HepG2 (cell line): ENCODE measurements around the gene FRMD1. TPM values are rescaled to one million over a fixed set of nuclear protein-coding genes. Genes with fewer than 3 reads are reported as not detected.

Experiments used
- ATF5 ChIP-seq: sonication (generic); formaldehyde crosslinking; IDR thresholded peaks from 2 replicates; pipeline ENCODE4 v1.4.0; 2020; ENCODE audit warnings: mild to moderate bottlenecking, low read depth, missing genetic modification reagents
- ATRX ChIP-seq: sonication (generic); formaldehyde crosslinking; IDR thresholded peaks from 2 replicates; pipeline ENCODE4 v1.4.0; 2020; ENCODE audit warnings: missing genetic modification reagents, borderline replicate concordance
- CBX5 ChIP-seq: sonication (generic); formaldehyde crosslinking; IDR thresholded peaks from 2 replicates; pipeline ENCODE4 v1.4.0; 2020; ENCODE audit warnings: missing genetic modification reagents, borderline replicate concordance
- CEBPG ChIP-seq: IDR thresholded peaks from 2 replicates; pipeline ENCODE4 v1.6.1; 2016
- FOXO1 ChIP-seq: sonication (generic); formaldehyde crosslinking; IDR thresholded peaks from 2 replicates; pipeline ENCODE4 v1.4.0; 2020; ENCODE audit warnings: missing genetic modification reagents
- HOMEZ ChIP-seq: IDR thresholded peaks from 2 replicates; pipeline ENCODE4 v1.6.1; 2016; ENCODE audit warnings: low read depth
- KMT2A ChIP-seq: sonication (generic); formaldehyde crosslinking; IDR thresholded peaks from 2 replicates; pipeline ENCODE4 v1.4.0; 2020; ENCODE audit warnings: missing genetic modification reagents
- ONECUT2 ChIP-seq: sonication (generic); formaldehyde crosslinking; IDR thresholded peaks from 2 replicates; pipeline ENCODE4 v1.4.0; 2020; ENCODE audit warnings: missing genetic modification reagents
- SIN3A ChIP-seq: IDR thresholded peaks from 2 replicates; pipeline ENCODE4 v1.6.1; 2011; ENCODE audit warnings: low read depth, mild to moderate bottlenecking, control low read depth, low read length, borderline replicate concordance
- SOX13 ChIP-seq, 3 experiments: fragments of 450-650 bp in 1 of 3; sonication (generic) in 1 of 3; formaldehyde crosslinking in 1 of 3; IDR thresholded peaks in 2 of 3; conservative IDR thresholded peaks in 1 of 3; 2 replicates each; pipeline versions ENCODE4 v1.5.0 to v1.6.1; 2016 to 2020; ENCODE audit warnings: antibody characterized with exemption in 1 of 3, mild to moderate bottlenecking in 1 of 3, missing compliant biosample characterization in 1 of 3, missing genetic modification reagents in 1 of 3, moderate library complexity in 1 of 3
- STAG1 ChIP-seq: sonication (generic); formaldehyde crosslinking; IDR thresholded peaks from 2 replicates; pipeline ENCODE4 v1.4.0; 2020; ENCODE audit warnings: missing genetic modification reagents
- TBP ChIP-seq: sonication (generic); formaldehyde crosslinking; IDR thresholded peaks from 2 replicates; pipeline ENCODE4 v1.5.0; 2020; ENCODE audit warnings: missing genetic modification reagents
- ZFP36L1 ChIP-seq: sonication (generic); formaldehyde crosslinking; IDR thresholded peaks from 2 replicates; pipeline ENCODE4 v1.8.0; 2022; ENCODE audit warnings: mild to moderate bottlenecking, missing genetic modification reagents, moderate library complexity
- ZMYM3 ChIP-seq: sonication (generic); formaldehyde crosslinking; IDR thresholded peaks from 2 replicates; pipeline ENCODE4 v1.5.1; 2020; ENCODE audit warnings: mild to moderate bottlenecking, missing genetic modification reagents
- ZNF18 ChIP-seq: sonication (generic); formaldehyde crosslinking; IDR thresholded peaks from 2 replicates; pipeline ENCODE4 v1.8.0; 2022; ENCODE audit warnings: mild to moderate bottlenecking, missing genetic modification reagents; ENCODE audit not compliant: insufficient replicate concordance
- ZNF253 ChIP-seq: sonication (generic); formaldehyde crosslinking; IDR thresholded peaks from 2 replicates; pipeline ENCODE4 v1.8.0; 2022; ENCODE audit warnings: mild to moderate bottlenecking, missing genetic modification reagents, borderline replicate concordance
- ZNF446 ChIP-seq: sonication (generic); formaldehyde crosslinking; IDR thresholded peaks from 2 replicates; pipeline ENCODE4 v1.5.0; 2020; ENCODE audit warnings: mild to moderate bottlenecking, missing genetic modification reagents
- ZNF468 ChIP-seq: sonication (generic); formaldehyde crosslinking; IDR thresholded peaks from 2 replicates; pipeline ENCODE4 v1.8.0; 2022; ENCODE audit warnings: mild to moderate bottlenecking, moderate library complexity, missing genetic modification reagents
- ZNF512B ChIP-seq: sonication (generic); formaldehyde crosslinking; IDR thresholded peaks from 2 replicates; pipeline ENCODE4 v1.5.1; 2020; ENCODE audit warnings: missing genetic modification reagents, mild to moderate bottlenecking, borderline replicate concordance
- ZNF720 ChIP-seq: sonication (generic); formaldehyde crosslinking; IDR thresholded peaks from 2 replicates; pipeline ENCODE4 v1.4.0; 2020; ENCODE audit warnings: missing genetic modification reagents
- ZNF746 ChIP-seq: sonication (generic); formaldehyde crosslinking; IDR thresholded peaks from 2 replicates; pipeline ENCODE4 v1.8.0; 2022; ENCODE audit warnings: mild to moderate bottlenecking, missing genetic modification reagents
- ZNF776 ChIP-seq: sonication (generic); formaldehyde crosslinking; IDR thresholded peaks from 2 replicates; pipeline ENCODE4 v1.4.0; 2020; ENCODE audit warnings: mild to moderate bottlenecking, missing genetic modification reagents
- ZNF780A ChIP-seq: sonication (generic); formaldehyde crosslinking; IDR thresholded peaks from 2 replicates; pipeline ENCODE4 v1.8.0; 2022; ENCODE audit warnings: mild to moderate bottlenecking, missing genetic modification reagents, moderate library complexity
- ZSCAN9 ChIP-seq: IDR thresholded peaks from 2 replicates; pipeline ENCODE4 v1.6.1; 2016; ENCODE audit warnings: borderline replicate concordance
- polyA plus RNA-seq, 8 experiments: library from polyadenylated mRNA; depleted of rRNA in 3 of 8; stranded (reverse) in 7 of 8; unstranded in 1 of 8; fragments of >200 nt; fragmentation: Illumina TruSeq in 4 of 8; extraction: Trizol in 4 of 8; gene quantifications; 2 replicates each; pipeline versions ENCODE4 v1.2.1 to v1.2.3, GENCODE V29; 2011 to 2016; ENCODE audit warnings: low read depth in 4 of 8, missing spikeins in 1 of 8, mixed read lengths in 1 of 8; ENCODE audit not compliant: insufficient read depth in 1 of 8
- total RNA-seq, 5 experiments: library from RNA; depleted of rRNA; stranded (reverse); fragments of >200 nt; fragmentation: Illumina TruSeq; extraction: Trizol; gene quantifications; 2 replicates each; pipeline ENCODE4 v1.2.3, GENCODE V29; 2016; ENCODE audit warnings: low read depth in 1 of 5

Gene FRMD1
- total and polyA plus RNA-seq, 2 of the 13 experiments (the other 11 are each of a cell fraction or from before 2014, with no cell fraction given) = 0.01 TPM; not detected in 1

- no peak for TF ChIP-seq ZNF468 (CRISPR knock-in tag)
- no peak for TF ChIP-seq ZNF720
- no peak for TF ChIP-seq ZNF780A (CRISPR knock-in tag)
- no peak for TF ChIP-seq ZNF18 (CRISPR knock-in tag)
- no peak for TF ChIP-seq SOX13 (IDR thresholded peaks at IDR 0.05)
- no peak for TF ChIP-seq SOX13 (CRISPR knock-in tag; conservative IDR thresholded peaks at IDR 0.05 in 1 of 2, IDR thresholded peaks at IDR 0.05 in 1 of 2)
- TF ChIP-seq KMT2A (CRISPR knock-in tag) = no peak
- no peak; the same call in 1 of the 2 replicates for TF ChIP-seq ZMYM3 (CRISPR knock-in tag)
- TF ChIP-seq CBX5 (CRISPR knock-in tag) = no peak
- no peak for TF ChIP-seq TBP
- no peak for TF ChIP-seq ZNF253
- TF ChIP-seq ZNF746 (CRISPR knock-in tag) = 0 out of 2 replicates have a peak, but pooled peaks have one; percentile 23
- TF ChIP-seq ATRX (CRISPR knock-in tag) = no peak
- 0 out of 2 replicates have a peak, but pooled peaks have one; percentile 49 for TF ChIP-seq ZNF446 (CRISPR knock-in tag)
- TF ChIP-seq ONECUT2 (CRISPR knock-in tag) = no peak
- no peak for TF ChIP-seq CEBPG (CRISPR knock-in tag)
- TF ChIP-seq ZNF776 (CRISPR knock-in tag) = no peak
- TF ChIP-seq STAG1 (CRISPR knock-in tag) = no peak
- no peak for TF ChIP-seq HOMEZ (CRISPR knock-in tag)
- TF ChIP-seq ZFP36L1 = no peak
- no peak for TF ChIP-seq ATF5 (CRISPR knock-in tag)
- 0 out of 2 replicates have a peak, but pooled peaks have one; percentile 6 for TF ChIP-seq FOXO1 (CRISPR knock-in tag)
- no peak for TF ChIP-seq ZNF512B (CRISPR knock-in tag)
- no peak for TF ChIP-seq SIN3A
- no peak for TF ChIP-seq ZSCAN9 (CRISPR knock-in tag)
Measured at GRCh38 chr6:168116975-168117899, 38.2 kb upstream of the FRMD1 start (continued).
